ENCODE results near the gene KIF11.

KIF11 gene

GRCh38 chr10:92692080-92692671 lies 99.2 kb downstream of the KIF11 start:
- no peaks in the 10 kb centered on the region for H3K36me3 ChIP-seq (ENCODE audit: control insufficient read depth, insufficient read depth, low read length)
- H3K9me3 ChIP-seq (ENCODE audit: control insufficient read depth, insufficient read depth, low read length) = no peaks in the 10 kb centered on the region
- no peak overlapping the region for H3K27ac ChIP-seq (ENCODE audit: low read length)
- peaks cover 51% of the 10 kb centered on the region for H3K27me3 ChIP-seq (ENCODE audit: control insufficient read depth, insufficient read depth, low read length)
- DNase-seq (ENCODE audit: low read depth, low spot score) = peak; percentile 9
- no CpG with 5 or more reads among the region's 34 CpGs for WGBS (ENCODE audit: insufficient coverage, insufficient read length)
- H3K4me3 ChIP-seq (ENCODE audit: low read length) = peak overlapping the region; percentile 32; the same call in 1 of the 2 replicates
- peaks cover 3% of the 10 kb centered on the region for H3K4me1 ChIP-seq (ENCODE audit: control insufficient read depth, insufficient read depth, low read length)

DNA sequence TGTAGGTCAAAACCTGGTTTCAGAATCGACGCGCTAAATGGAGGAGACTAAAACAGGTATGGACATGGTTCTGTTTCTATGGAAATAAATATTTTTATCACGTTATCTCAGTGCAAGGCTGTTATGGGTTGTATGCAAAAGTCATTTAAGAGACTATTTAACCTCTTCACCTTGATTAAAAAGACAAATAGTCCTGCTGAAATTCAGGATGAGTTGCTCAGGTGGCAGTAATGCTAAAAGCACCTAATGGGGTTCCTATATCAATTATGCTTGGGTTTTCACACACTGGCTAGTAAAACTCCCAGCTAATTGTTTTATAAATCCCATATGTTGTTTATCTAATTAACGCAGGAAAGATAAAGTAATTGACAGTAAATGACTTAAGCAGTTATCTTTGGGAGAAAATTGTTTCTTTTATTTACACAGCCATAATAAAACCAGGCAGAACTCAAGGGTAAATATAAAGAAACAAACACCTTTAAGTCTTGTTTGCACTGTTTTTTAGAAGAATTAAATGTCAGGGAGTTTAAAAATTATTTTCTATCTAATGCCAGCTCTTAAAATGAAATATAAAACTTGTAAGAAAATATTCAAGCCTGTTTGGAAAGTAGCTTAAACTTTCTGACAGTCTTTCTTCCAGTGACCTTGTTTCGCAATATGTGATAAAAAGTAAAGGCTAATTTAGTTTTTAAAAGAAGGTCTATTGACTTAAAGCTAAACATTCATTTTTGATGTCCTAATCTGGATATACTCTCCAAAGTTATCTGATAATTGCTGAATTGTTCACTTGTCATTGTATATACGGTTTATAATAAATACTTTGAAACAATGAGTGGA lies 100.0 kb downstream of the KIF11 start:
- no peak overlapping the region; the same call in 1 of the 2 replicates for H3K4me3 ChIP-seq (ENCODE audit: low read length)
- H3K27ac ChIP-seq (ENCODE audit: low read length) = no peak overlapping the region
- peaks cover 52% of the 10 kb centered on the region for H3K27me3 ChIP-seq (ENCODE audit: control insufficient read depth, insufficient read depth, low read length)
- no peaks in the 10 kb centered on the region for H3K36me3 ChIP-seq (ENCODE audit: control insufficient read depth, insufficient read depth, low read length)
- no peaks in the 10 kb centered on the region for H3K9me3 ChIP-seq (ENCODE audit: control insufficient read depth, insufficient read depth, low read length)
- no CpG with 5 or more reads among the region's 7 CpGs for WGBS (ENCODE audit: insufficient coverage, insufficient read length)
- no peak for DNase-seq (ENCODE audit: low read depth, low spot score)
- H3K4me1 ChIP-seq (ENCODE audit: control insufficient read depth, insufficient read depth, low read length) = peaks cover 3% of the 10 kb centered on the region

GRCh38 chr10:92693534-92693893 lies 100.6 kb downstream of the KIF11 start:
- DNase-seq (ENCODE audit: low read depth, low spot score) = no peak
- Histone ChIP-seq H3K36me3 (ENCODE audit: control insufficient read depth, insufficient read depth, low read length) (no peaks in the 10 kb centered on the region), H3K27ac (ENCODE audit: low read length) (no peak overlapping the region), H3K9me3 (ENCODE audit: control insufficient read depth, insufficient read depth, low read length) (no peaks in the 10 kb centered on the region), H3K27me3 (ENCODE audit: control insufficient read depth, insufficient read depth, low read length) (peaks cover 46% of the 10 kb centered on the region), H3K4me3 (ENCODE audit: low read length) (no peak overlapping the region), H3K4me1 (ENCODE audit: control insufficient read depth, insufficient read depth, low read length) (peaks cover 3% of the 10 kb centered on the region)
- no CpG with 5 or more reads among the region's 1 CpG for WGBS (ENCODE audit: insufficient coverage, insufficient read length)

DNA sequence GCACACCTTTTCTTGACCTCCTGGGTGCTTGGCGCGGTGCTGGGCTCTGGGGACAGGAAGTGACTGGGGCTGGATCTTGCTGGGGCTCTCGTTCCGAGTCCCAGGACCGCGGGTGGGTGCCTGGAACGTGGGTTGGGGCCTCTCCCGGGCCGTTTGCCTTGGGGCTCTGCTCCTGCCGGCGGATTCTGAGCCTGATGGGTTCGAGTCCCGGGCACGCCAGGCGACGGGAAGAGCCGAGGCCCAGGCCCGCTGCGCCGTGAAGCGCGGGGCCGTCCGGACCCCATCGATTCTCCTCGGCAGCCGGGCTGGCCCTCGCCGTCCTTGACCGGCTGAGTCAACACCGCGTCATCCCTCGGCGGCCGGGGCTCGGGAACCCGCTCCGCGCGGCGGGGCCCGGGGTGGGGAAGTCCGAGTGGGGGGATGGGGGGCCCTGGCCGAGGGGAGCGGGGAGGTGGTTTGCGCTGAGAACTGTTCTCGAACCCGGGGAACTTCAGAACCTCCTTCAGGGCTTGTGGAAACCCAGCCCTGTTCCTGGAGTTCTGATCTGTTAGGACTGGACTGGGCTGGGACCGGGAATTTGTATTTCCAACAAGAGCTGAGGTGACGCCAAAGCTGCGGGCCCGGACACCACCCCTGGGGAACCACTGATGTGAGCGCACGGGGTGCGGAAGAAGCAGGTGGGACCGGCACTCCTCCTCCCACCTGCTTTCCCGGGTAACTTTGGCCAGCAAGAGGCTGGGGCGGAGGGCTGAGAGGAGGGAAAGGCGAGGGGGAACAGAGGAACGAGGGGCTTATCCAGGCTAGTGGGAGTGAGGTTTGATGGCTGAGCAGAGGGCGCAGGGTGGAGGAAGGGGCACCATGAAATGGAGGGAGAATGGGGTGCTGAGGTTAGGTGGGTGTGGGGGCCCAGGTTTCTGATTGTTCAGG lies 103.0 kb downstream of the KIF11 start:
- H3K27ac ChIP-seq (ENCODE audit: low read length) = no peak overlapping the region
- H3K36me3 ChIP-seq (ENCODE audit: control insufficient read depth, insufficient read depth, low read length) = no peaks in the 10 kb centered on the region
- no peaks in the 10 kb centered on the region for H3K9me3 ChIP-seq (ENCODE audit: control insufficient read depth, insufficient read depth, low read length)
- H3K4me1 ChIP-seq (ENCODE audit: control insufficient read depth, insufficient read depth, low read length) = peaks cover 3% of the 10 kb centered on the region; the same call in 1 of the 2 replicates
- no CpG with 5 or more reads among the region's 61 CpGs for WGBS (ENCODE audit: insufficient coverage, insufficient read length)
- peak overlapping the region; percentile 37; the same call in 1 of the 2 replicates for H3K4me3 ChIP-seq (ENCODE audit: low read length)
- peak; percentile 5 for DNase-seq (ENCODE audit: low read depth, low spot score)
- H3K27me3 ChIP-seq (ENCODE audit: control insufficient read depth, insufficient read depth, low read length) = peaks cover 29% of the 10 kb centered on the region

GRCh38 chr10:92696606-92697383 lies 103.9 kb downstream of the KIF11 start:
- no peaks in the 10 kb centered on the region for H3K36me3 ChIP-seq (ENCODE audit: control insufficient read depth, insufficient read depth, low read length)
- no CpG with 5 or more reads among the region's 7 CpGs for whole genome bisulfite sequencing (ENCODE audit: insufficient coverage, insufficient read length)
- no peak overlapping the region for H3K27ac ChIP-seq (ENCODE audit: low read length)
- no peak overlapping the region for H3K4me3 ChIP-seq (ENCODE audit: low read length)
- H3K4me1 ChIP-seq (ENCODE audit: control insufficient read depth, insufficient read depth, low read length) = peaks cover 3% of the 10 kb centered on the region; the same call in 1 of the 2 replicates
- DNase-seq (ENCODE audit: low read depth, low spot score) = peak; percentile 0
- peaks cover 28% of the 10 kb centered on the region for H3K27me3 ChIP-seq (ENCODE audit: control insufficient read depth, insufficient read depth, low read length)
- no peaks in the 10 kb centered on the region for H3K9me3 ChIP-seq (ENCODE audit: control insufficient read depth, insufficient read depth, low read length)

DNA sequence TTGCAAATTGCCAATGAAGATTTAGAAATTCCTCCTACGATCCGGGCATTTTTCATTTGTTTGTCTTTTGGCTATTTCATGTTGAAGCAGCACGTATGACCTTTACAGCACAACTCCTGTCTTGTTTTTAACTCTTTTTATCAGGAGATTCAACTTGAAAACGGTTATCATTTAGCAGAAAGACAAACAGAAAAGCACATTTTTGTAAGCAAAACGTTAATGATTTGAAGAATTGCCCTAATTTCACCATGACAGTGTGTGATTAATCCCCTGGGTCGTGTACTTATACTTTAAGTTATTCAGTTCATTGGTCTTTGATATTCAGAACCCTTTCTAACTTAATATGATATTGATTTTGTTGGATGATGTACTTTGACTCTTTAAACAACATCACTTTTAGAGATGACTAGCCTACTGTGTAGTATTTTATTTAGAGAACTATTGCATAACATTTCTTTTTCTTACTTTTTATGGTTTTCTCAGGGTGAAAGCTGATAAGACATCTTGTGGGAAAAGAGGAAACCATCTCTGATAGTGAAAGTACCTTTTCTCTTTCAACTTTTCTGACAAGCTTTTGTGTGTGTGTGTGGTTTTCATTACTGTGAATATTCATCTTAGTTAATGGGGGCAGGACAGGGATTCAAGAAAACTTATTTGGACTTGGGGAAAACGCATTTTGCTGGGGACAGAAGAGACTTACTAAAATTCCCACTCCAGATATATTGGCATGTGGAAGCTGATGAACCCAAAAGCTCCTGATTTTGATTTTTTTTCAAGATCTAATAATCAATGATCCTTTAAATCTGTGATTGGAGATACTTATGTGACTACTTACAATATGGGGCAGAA lies 105.0 kb downstream of the KIF11 start:
- H3K9me3 ChIP-seq (ENCODE audit: control insufficient read depth, insufficient read depth, low read length) = no peaks in the 10 kb centered on the region
- H3K4me3 ChIP-seq (ENCODE audit: low read length) = no peak overlapping the region
- H3K36me3 ChIP-seq (ENCODE audit: control insufficient read depth, insufficient read depth, low read length) = no peaks in the 10 kb centered on the region
- peaks cover 25% of the 10 kb centered on the region for H3K27me3 ChIP-seq (ENCODE audit: control insufficient read depth, insufficient read depth, low read length)
- no peak for DNase-seq (ENCODE audit: low read depth, low spot score)
- WGBS (ENCODE audit: insufficient coverage, insufficient read length) = no CpG with 5 or more reads among the region's 7 CpGs
- no peak overlapping the region for H3K27ac ChIP-seq (ENCODE audit: low read length)
- H3K4me1 ChIP-seq (ENCODE audit: control insufficient read depth, insufficient read depth, low read length) = no peaks in the 10 kb centered on the region

- Histone ChIP-seq H3K36me3 (ENCODE audit: control insufficient read depth, insufficient read depth, low read length) (no peaks in the 10 kb centered on the region), H3K9me3 (ENCODE audit: control insufficient read depth, insufficient read depth, low read length) (no peaks in the 10 kb centered on the region), H3K4me1 (ENCODE audit: control insufficient read depth, insufficient read depth, low read length) (no peaks in the 10 kb centered on the region), H3K27ac (ENCODE audit: low read length) (no peak overlapping the region), H3K27me3 (ENCODE audit: control insufficient read depth, insufficient read depth, low read length) (peaks cover 25% of the 10 kb centered on the region), H3K4me3 (ENCODE audit: low read length) (peak overlapping the region; percentile 46; the same call in 1 of the 2 replicates)
- no peak for DNase-seq (ENCODE audit: low read depth, low spot score)
- no CpG with 5 or more reads among the region's 3 CpGs for WGBS (ENCODE audit: insufficient coverage, insufficient read length)
These were observed 106.2 kb downstream of the KIF11 start for GRCh38 chr10:92699193-92699517.

DNA sequence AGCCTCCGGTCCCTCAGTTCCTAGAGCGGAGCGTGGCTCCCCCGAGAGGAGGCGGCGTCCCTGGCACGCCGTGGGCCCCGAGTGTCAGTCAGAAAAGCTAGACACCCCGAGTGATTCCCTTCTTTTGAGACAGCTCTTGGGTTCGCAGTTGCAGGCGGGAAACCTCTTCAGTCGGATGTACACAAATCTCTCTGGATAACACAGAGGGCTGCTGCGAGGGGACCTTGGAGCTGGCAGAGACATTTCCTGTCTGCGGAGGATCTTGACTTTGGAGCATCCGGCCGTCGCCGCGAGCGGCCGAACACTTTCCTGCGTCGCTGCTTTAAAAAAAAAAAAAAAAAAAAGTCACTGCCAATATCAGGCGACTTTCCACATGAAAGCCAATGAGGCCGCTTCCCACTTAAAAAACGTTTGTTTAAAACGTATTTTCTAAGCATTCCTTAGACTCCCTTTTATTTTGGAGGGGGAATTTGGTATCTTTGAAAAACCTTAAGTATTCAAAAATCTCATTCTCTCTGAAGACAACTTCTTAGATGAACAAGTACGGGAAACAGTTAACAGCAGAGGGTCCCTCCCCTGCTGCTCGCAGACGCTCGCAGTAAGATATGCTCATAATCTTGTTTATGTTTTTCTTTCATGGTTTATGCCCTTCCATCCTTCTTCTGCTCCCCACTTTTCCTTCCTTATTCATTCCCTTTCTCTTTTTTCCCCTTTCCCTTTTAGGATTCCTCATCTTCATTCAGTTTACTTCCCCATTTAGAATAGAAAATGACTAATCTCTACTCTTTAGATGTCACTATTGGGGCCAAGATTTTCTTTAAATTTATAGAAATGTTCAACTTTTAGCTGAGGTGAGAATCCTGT lies 106.8 kb downstream of the KIF11 start:
- Histone ChIP-seq H3K4me1 (ENCODE audit: control insufficient read depth, insufficient read depth, low read length) (no peaks in the 10 kb centered on the region), H3K27me3 (ENCODE audit: control insufficient read depth, insufficient read depth, low read length) (peaks cover 22% of the 10 kb centered on the region), H3K9me3 (ENCODE audit: control insufficient read depth, insufficient read depth, low read length) (no peaks in the 10 kb centered on the region), H3K36me3 (ENCODE audit: control insufficient read depth, insufficient read depth, low read length) (no peaks in the 10 kb centered on the region), H3K27ac (ENCODE audit: low read length) (no peak overlapping the region), H3K4me3 (ENCODE audit: low read length) (peak overlapping the region; percentile 46; the same call in 1 of the 2 replicates)
- no CpG with 5 or more reads among the region's 32 CpGs for WGBS (ENCODE audit: insufficient coverage, insufficient read length)
- DNase-seq (ENCODE audit: low read depth, low spot score) = peak; percentile 31
